Measurements from ENCODE around the gene TFDP2. TPM values are rescaled to one million over a fixed set of nuclear protein-coding genes. Genes with fewer than 3 reads are reported as not detected.

Gene TFDP2
- total and polyA plus RNA-seq, 9 of the 15 experiments (the other 6 are each of a cell fraction or from before 2014, with no cell fraction given) = 95.6 to 179 (median 126) TPM

DNA sequence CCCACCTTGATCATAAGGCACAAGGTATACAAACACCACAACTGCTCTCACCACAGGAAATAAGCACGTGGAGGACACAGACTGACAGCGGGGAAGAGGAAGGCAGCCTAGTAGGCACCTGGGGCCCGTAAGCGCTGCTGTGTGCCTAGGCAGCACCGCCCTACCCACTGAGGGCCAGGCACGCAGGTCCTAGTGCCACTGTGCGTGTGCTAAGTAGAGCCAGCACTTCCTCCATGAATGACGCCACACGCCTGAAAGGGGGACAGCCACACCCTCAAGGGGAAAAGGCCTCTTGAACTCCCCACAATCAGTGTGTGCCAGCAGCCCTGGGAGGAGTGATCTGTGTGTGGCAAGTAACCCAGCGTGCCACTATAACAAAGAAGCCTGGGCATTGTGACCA, 199.9 kb downstream of the TFDP2 start:
- no peak overlapping the region for H3K4me3 ChIP-seq
- in situ Hi-C loops (cut with MboI) (no loop called here), intact Hi-C loops (cut with micrococcal nuclease) (no loop called here)
- H3K4me2 ChIP-seq (ENCODE audit: insufficient read depth, low read length) = no peak overlapping the region
- peaks cover 28% of the 10 kb centered on the region for H3K36me3 ChIP-seq (ENCODE audit: control insufficient read depth, insufficient read depth, low read length)
- no TSS peak for BruUV-seq (replicated peaks)
- WGBS (ENCODE audit: insufficient coverage, low coverage, missing lambda C conversion rate) = 95% methylated on average over 10 of the region's 10 CpGs
- ChIA-PET POLR2A (interaction anchor here (1.0 kb wide), 1 partner anchor 13 kb away, joined by 3 read pairs; no protein-coding TSS in a partner anchor), CTCF (ENCODE audit: low intra/inter-chr PET ratio) (no interaction called here)
- ATAC-seq (peak; percentile 41), DNase-seq (ENCODE audit: extremely low read depth in 1 of 4, low spot score in 3 of 4) (no peak), FAIRE-seq (no peak)
- no peak overlapping the region for H3K9ac ChIP-seq (ENCODE audit: insufficient read depth in 1 of 2, low read depth in 2 of 2, low read length in 2 of 2)
- H3K9me1 ChIP-seq (ENCODE audit: control insufficient read depth, insufficient read depth, low read length) = no peaks in the 10 kb centered on the region
- H3K27me3 ChIP-seq (ENCODE audit: control insufficient read depth in 2 of 2, insufficient read depth in 2 of 2, low read length in 2 of 2) = no peaks in the 10 kb centered on the region
- H3K79me2 ChIP-seq (ENCODE audit: control insufficient read depth, insufficient read depth, low read length) = no peaks in the 10 kb centered on the region
- no peaks in the 10 kb centered on the region for H3K9me3 ChIP-seq (replicated peaks; ENCODE audit: control insufficient read depth, insufficient read depth, low read depth, low read length)
- H2AFZ ChIP-seq (ENCODE audit: low read depth, low read length) = no peak overlapping the region
- no peaks in the 10 kb centered on the region for H4K20me1 ChIP-seq (replicated peaks; ENCODE audit: control insufficient read depth, insufficient read depth, low read length)
- H3K4me1 ChIP-seq (replicated peaks in 1 of 2; ENCODE audit: control insufficient read depth in 2 of 2, insufficient read depth in 2 of 2, low read length in 2 of 2) = no peaks in the 10 kb centered on the region
- H3K27ac ChIP-seq (ENCODE audit: extremely low read depth, low read depth, low read length) = no peak overlapping the region
- TF ChIP-seq CHD2 (IDR thresholded peaks at IDR 0.05; ENCODE audit: low read depth, low read length) = no peak
- TF ChIP-seq FOXJ2 (tag; IDR thresholded peaks at IDR 0.05) = no peak
- no peak for TF ChIP-seq PHF8 (IDR thresholded peaks at IDR 0.05; ENCODE audit: borderline replicate concordance, low read length)
- no peak for TF ChIP-seq KAT7 (CRISPR knock-in tag; IDR thresholded peaks at IDR 0.05; ENCODE audit: borderline replicate concordance)
- no peak for TF ChIP-seq TEAD4 (IDR thresholded peaks at IDR 0.05; ENCODE audit: low read length)
- TF ChIP-seq TEAD4 (CRISPR knock-in tag; IDR thresholded peaks at IDR 0.05; ENCODE audit: borderline replicate concordance) = no peak
- TF ChIP-seq CHCHD3 (CRISPR knock-in tag; IDR thresholded peaks at IDR 0.05) = no peak
- no peak for TF ChIP-seq KLF6 (CRISPR knock-in tag; IDR thresholded peaks at IDR 0.05; ENCODE audit: borderline replicate concordance)
- TF ChIP-seq, protein P1, sequence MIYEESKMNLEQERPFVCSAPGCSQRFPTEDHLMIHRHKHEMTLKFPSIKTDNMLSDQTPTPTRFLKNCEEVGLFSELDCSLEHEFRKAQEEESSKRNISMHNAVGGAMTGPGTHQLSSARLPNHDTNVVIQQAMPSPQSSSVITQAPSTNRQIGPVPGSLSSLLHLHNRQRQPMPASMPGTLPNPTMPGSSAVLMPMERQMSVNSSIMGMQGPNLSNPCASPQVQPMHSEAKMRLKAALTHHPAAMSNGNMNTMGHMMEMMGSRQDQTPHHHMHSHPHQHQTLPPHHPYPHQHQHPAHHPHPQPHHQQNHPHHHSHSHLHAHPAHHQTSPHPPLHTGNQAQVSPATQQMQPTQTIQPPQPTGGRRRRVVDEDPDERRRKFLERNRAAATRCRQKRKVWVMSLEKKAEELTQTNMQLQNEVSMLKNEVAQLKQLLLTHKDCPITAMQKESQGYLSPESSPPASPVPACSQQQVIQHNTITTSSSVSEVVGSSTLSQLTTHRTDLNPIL (CRISPR knock-in tag; IDR thresholded peaks at IDR 0.05) = no peak
- TF ChIP-seq, protein P2, sequence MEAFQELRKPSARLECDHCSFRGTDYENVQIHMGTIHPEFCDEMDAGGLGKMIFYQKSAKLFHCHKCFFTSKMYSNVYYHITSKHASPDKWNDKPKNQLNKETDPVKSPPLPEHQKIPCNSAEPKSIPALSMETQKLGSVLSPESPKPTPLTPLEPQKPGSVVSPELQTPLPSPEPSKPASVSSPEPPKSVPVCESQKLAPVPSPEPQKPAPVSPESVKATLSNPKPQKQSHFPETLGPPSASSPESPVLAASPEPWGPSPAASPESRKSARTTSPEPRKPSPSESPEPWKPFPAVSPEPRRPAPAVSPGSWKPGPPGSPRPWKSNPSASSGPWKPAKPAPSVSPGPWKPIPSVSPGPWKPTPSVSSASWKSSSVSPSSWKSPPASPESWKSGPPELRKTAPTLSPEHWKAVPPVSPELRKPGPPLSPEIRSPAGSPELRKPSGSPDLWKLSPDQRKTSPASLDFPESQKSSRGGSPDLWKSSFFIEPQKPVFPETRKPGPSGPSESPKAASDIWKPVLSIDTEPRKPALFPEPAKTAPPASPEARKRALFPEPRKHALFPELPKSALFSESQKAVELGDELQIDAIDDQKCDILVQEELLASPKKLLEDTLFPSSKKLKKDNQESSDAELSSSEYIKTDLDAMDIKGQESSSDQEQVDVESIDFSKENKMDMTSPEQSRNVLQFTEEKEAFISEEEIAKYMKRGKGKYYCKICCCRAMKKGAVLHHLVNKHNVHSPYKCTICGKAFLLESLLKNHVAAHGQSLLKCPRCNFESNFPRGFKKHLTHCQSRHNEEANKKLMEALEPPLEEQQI (IDR thresholded peaks at IDR 0.05) = no peak
- no peak for TF ChIP-seq CCNT2 (IDR thresholded peaks at IDR 0.05; ENCODE audit: borderline replicate concordance, extremely low read depth, insufficient read length, low read depth, low read length)
- no peak for TF ChIP-seq MED1 (CRISPR knock-in tag; IDR thresholded peaks at IDR 0.05; ENCODE audit: borderline replicate concordance)
- TF ChIP-seq, protein P3, sequence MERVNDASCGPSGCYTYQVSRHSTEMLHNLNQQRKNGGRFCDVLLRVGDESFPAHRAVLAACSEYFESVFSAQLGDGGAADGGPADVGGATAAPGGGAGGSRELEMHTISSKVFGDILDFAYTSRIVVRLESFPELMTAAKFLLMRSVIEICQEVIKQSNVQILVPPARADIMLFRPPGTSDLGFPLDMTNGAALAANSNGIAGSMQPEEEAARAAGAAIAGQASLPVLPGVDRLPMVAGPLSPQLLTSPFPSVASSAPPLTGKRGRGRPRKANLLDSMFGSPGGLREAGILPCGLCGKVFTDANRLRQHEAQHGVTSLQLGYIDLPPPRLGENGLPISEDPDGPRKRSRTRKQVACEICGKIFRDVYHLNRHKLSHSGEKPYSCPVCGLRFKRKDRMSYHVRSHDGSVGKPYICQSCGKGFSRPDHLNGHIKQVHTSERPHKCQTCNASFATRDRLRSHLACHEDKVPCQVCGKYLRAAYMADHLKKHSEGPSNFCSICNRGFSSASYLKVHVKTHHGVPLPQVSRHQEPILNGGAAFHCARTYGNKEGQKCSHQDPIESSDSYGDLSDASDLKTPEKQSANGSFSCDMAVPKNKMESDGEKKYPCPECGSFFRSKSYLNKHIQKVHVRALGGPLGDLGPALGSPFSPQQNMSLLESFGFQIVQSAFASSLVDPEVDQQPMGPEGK (CRISPR knock-in tag; IDR thresholded peaks at IDR 0.05; ENCODE audit: borderline replicate concordance) = no peak
- no peak for TF ChIP-seq FOXP4 (CRISPR knock-in tag; IDR thresholded peaks at IDR 0.05; ENCODE audit: borderline replicate concordance)
- TF ChIP-seq POLR2A (conservative IDR thresholded peaks at IDR 0.05) = 0 out of 2 replicates have a peak, but pooled peaks have one; percentile 32
- no peak for TF ChIP-seq GATA2 (CRISPR knock-in tag; IDR thresholded peaks at IDR 0.05)

Data from K562 (cell line).